ENCODE measurements around the gene SPAG5. TPM values are rescaled to one million over a fixed set of nuclear protein-coding genes. Genes with fewer than 3 reads are reported as not detected.

The SPAG5 gene
- total and polyA plus RNA-seq, 9 of the 15 experiments (the other 6 are each of a cell fraction or from before 2014, with no cell fraction given): 94.4 to 286 (median 151) TPM

- TF ChIP-seq POLR3A (IDR thresholded peaks at IDR 0.05; ENCODE audit: borderline replicate concordance, extremely low read depth, insufficient read depth, insufficient read length) (no peak), MXI1 (IDR thresholded peaks at IDR 0.05; ENCODE audit: low read depth, low read length) (peak; percentile 68; the same call in 1 of the 2 replicates), AFF4 (CRISPR knock-in tag; IDR thresholded peaks at IDR 0.05) (no peak), YY1 (IDR thresholded peaks at IDR 0.05; ENCODE audit: borderline replicate concordance in 1 of 3, control insufficient read depth in 1 of 3, extremely low read depth in 1 of 3, insufficient read depth in 3 of 3, insufficient read length in 1 of 3, insufficient replicate concordance in 2 of 3, low read depth in 1 of 3, low read length in 2 of 3) (peak; percentile 75 to 94 (median 89)), KDM4B (IDR thresholded peaks at IDR 0.05; ENCODE audit: borderline replicate concordance in 2 of 2, low read depth in 1 of 2) (0 out of 4 replicates have a peak, but pooled peaks of 1 of the 2 experiments have one; percentile 58), C11orf30 (IDR thresholded peaks at IDR 0.05; ENCODE audit: low read depth) (peak; percentile 88), NR2C2 (CRISPR knock-in tag; IDR thresholded peaks at IDR 0.05) (no peak), NR2C2 (tag; IDR thresholded peaks at IDR 0.05) (no peak), TBL1XR1 (IDR thresholded peaks at IDR 0.05; ENCODE audit: low read length in 2 of 2) (peak in 1 of 2 experiments; percentile 1; a peak in 1 of 4 replicates), RBM17 (IDR thresholded peaks at IDR 0.05; ENCODE audit: borderline replicate concordance, low read depth, low read length) (no peak), KHSRP (IDR thresholded peaks at IDR 0.05) (no peak), SMC3 (conservative IDR thresholded peaks at IDR 0.05; ENCODE audit: insufficient read depth, low read depth, low read length) (no peak), CTBP1 (IDR thresholded peaks at IDR 0.05; ENCODE audit: borderline replicate concordance) (peak; percentile 76; the same call in 1 of the 2 replicates), NR2F6 (CRISPR knock-in tag; IDR thresholded peaks at IDR 0.05) (no peak), EGR1 (conservative IDR thresholded peaks at IDR 0.05) (peak; percentile 60), ZNF41 (CRISPR knock-in tag; conservative IDR thresholded peaks at IDR 0.05) (0 out of 2 replicates have a peak, but pooled peaks have one; percentile 17), ZNF311 (CRISPR knock-in tag; IDR thresholded peaks at IDR 0.05) (no peak), CAMTA2 (CRISPR knock-in tag; conservative IDR thresholded peaks at IDR 0.05) (no peak), SIRT6 (IDR thresholded peaks at IDR 0.05; ENCODE audit: low read depth, low read length) (no peak), ZKSCAN8 (CRISPR knock-in tag; IDR thresholded peaks at IDR 0.05) (no peak), DLX4 (CRISPR knock-in tag; IDR thresholded peaks at IDR 0.05) (no peak), MAFK (IDR thresholded peaks at IDR 0.05; ENCODE audit: low read length) (peak; percentile 56), EP400 (IDR thresholded peaks at IDR 0.05) (peak; percentile 96), NFYB (IDR thresholded peaks at IDR 0.05; ENCODE audit: extremely low read depth, insufficient read length) (peak; percentile 73)
Measured at GRCh38 chr17:28598799-28599310, at the start of gene SPAG5 (continued).

All from K562 (cell line).